OCI-LY3 (cell line): ENCODE results near the gene GARNL3.

ENCODE experiments used
- EZH2phosphoT487 ChIP-seq: fragments of 200-600 bp; shearing (Covaris generic); IDR thresholded peaks from 2 replicates; pipeline ENCODE4 v1.6.1; 2018; ENCODE audit warnings: antibody characterized with exemption, mixed run types, low read depth
- TF ChIP-seq, protein P1 (sequence below): fragments of 200-600, 300-600 bp; sonication (generic); IDR thresholded peaks from 2 replicates; pipeline ENCODE4 v1.5.1; 2014; ENCODE audit warnings: antibody characterized with exemption, low read length, low read depth

GRCh38 chr9:127292415-127292814 lies 27.8 kb downstream of the GARNL3 start:
- TF ChIP-seq, protein P1, sequence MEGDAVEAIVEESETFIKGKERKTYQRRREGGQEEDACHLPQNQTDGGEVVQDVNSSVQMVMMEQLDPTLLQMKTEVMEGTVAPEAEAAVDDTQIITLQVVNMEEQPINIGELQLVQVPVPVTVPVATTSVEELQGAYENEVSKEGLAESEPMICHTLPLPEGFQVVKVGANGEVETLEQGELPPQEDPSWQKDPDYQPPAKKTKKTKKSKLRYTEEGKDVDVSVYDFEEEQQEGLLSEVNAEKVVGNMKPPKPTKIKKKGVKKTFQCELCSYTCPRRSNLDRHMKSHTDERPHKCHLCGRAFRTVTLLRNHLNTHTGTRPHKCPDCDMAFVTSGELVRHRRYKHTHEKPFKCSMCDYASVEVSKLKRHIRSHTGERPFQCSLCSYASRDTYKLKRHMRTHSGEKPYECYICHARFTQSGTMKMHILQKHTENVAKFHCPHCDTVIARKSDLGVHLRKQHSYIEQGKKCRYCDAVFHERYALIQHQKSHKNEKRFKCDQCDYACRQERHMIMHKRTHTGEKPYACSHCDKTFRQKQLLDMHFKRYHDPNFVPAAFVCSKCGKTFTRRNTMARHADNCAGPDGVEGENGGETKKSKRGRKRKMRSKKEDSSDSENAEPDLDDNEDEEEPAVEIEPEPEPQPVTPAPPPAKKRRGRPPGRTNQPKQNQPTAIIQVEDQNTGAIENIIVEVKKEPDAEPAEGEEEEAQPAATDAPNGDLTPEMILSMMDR = no peak
- TF ChIP-seq EZH2phosphoT487 = no peak
